A673 (cell line): ENCODE data around the gene ITFG1. TPM values are rescaled to one million over a fixed set of nuclear protein-coding genes. Genes with fewer than 3 reads are reported as not detected.

Experiments
- BruUV-seq: library from RNA; stranded (reverse); fragments of 400-500 nt; replicated peaks from 2 replicates; lab custom pipeline; 2021; lab: Mats Ljungman, UMichigan
- CTCF ChIA-PET: fragments of 300-600 bp; sonication (Branson Sonifier 250); formaldehyde crosslinking; loops from one replicate; lab custom pipeline; 2022; ENCODE audit warnings: antibody characterized with exemption; lab: Charles Lee
- POLR2A ChIA-PET: fragments of 300-600 bp; sonication (Branson Sonifier 250); formaldehyde crosslinking; loops from one replicate; lab custom pipeline; 2022; ENCODE audit warnings: antibody characterized with exemption; ENCODE audit not compliant: low non-redundant PET; lab: Charles Lee
- DNase-seq: peaks from one replicate; pipeline ENCODE4 v3.0.0-alpha.2; 2015; ENCODE audit warnings: low spot score
- H3K27ac ChIP-seq: fragments of 200-600 bp; sonication (generic); 2 replicates; pipeline ENCODE4 v1.5.1; 2016; ENCODE audit warnings: mixed run types, low read depth, mild to moderate bottlenecking, mixed read lengths, antibody characterized with exemption, low read length; ENCODE audit not compliant: poor library complexity, severe bottlenecking
- H3K27me3 ChIP-seq: fragments of 200-600 bp; sonication (generic); replicated peaks from 2 replicates; pipeline ENCODE4 v1.6.1; 2017; ENCODE audit warnings: mixed run types, low read depth, mild to moderate bottlenecking, mixed read lengths, antibody characterized with exemption, low read length; ENCODE audit not compliant: insufficient read depth, poor library complexity
- H3K36me3 ChIP-seq: fragments of 200-600 bp; sonication (generic); 2 replicates; pipeline ENCODE4 v1.6.1; 2016; ENCODE audit warnings: mixed run types, mild to moderate bottlenecking, mixed read lengths, antibody characterized with exemption, low read length; ENCODE audit not compliant: insufficient read depth, poor library complexity, severe bottlenecking
- H3K4me1 ChIP-seq: fragments of 200-600 bp; sonication (generic); 2 replicates; pipeline ENCODE4 v1.6.1; 2017; ENCODE audit warnings: mixed run types, mild to moderate bottlenecking, mixed read lengths, antibody characterized with exemption, low read length; ENCODE audit not compliant: insufficient read depth, poor library complexity, severe bottlenecking
- H3K4me3 ChIP-seq: fragments of 200-600 bp; sonication (generic); 2 replicates; pipeline ENCODE4 v1.5.1; 2016; ENCODE audit warnings: low read depth, mixed run types, mild to moderate bottlenecking, mixed read lengths, low read length; ENCODE audit not compliant: poor library complexity, severe bottlenecking
- H3K9me3 ChIP-seq: fragments of 200-600 bp; sonication (generic); 2 replicates; pipeline ENCODE4 v1.6.1; 2016; ENCODE audit warnings: mixed run types, low read depth, mild to moderate bottlenecking, mixed read lengths, antibody characterized with exemption, low read length; ENCODE audit not compliant: poor library complexity, severe bottlenecking
- EZH2 ChIP-seq: fragments of 200-600 bp; sonication (generic); IDR thresholded peaks from 2 replicates; pipeline ENCODE4 v1.6.1; 2017; ENCODE audit warnings: borderline replicate concordance, low read depth, mild to moderate bottlenecking, mixed read lengths, antibody characterized with exemption, low read length; ENCODE audit not compliant: poor library complexity, severe bottlenecking
- intact Hi-C: fragments of 100-400 bp; cut with micrococcal nuclease; formaldehyde crosslinking; loops from one replicate; pipeline ENCODE4 v1.10.0; 2022; ENCODE audit not compliant: unreplicated experiment
- total RNA-seq: library from RNA; stranded (reverse); gene quantifications from 2 replicates; pipeline ENCODE4 v1.2.3, GENCODE V29; 2021
- TF ChIP-seq, protein P1 (sequence below): fragments of 300-800, 200-600 bp; sonication (generic); conservative IDR thresholded peaks from 2 replicates; pipeline ENCODE4 v1.5.1; 2017; ENCODE audit warnings: low read depth, mild to moderate bottlenecking, antibody characterized with exemption, low read length, moderate library complexity, mixed read lengths

The ITFG1 gene
- total RNA-seq, 1 experiment from 2014 or later = 40.1 TPM

DNA sequence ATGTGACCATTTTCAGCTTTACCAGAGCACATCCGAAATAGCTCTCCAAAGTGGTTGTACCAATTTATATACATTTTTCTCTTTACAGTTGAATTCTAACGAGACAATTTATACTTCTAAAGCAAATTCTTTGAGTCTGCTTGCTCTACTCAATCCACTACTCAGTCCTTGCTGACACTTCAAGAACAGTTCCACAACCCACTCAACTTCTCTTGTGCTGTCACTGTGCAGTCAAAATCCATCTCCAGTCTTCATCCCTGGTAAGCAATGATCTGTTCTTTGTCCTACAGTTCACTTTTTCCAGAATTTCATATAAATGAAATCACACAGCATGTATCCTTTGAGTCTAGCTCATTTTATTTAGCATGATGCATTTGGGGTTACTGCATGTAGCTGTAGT lies 347.7 kb downstream of the ITFG1 start:
- TF ChIP-seq, protein P1, sequence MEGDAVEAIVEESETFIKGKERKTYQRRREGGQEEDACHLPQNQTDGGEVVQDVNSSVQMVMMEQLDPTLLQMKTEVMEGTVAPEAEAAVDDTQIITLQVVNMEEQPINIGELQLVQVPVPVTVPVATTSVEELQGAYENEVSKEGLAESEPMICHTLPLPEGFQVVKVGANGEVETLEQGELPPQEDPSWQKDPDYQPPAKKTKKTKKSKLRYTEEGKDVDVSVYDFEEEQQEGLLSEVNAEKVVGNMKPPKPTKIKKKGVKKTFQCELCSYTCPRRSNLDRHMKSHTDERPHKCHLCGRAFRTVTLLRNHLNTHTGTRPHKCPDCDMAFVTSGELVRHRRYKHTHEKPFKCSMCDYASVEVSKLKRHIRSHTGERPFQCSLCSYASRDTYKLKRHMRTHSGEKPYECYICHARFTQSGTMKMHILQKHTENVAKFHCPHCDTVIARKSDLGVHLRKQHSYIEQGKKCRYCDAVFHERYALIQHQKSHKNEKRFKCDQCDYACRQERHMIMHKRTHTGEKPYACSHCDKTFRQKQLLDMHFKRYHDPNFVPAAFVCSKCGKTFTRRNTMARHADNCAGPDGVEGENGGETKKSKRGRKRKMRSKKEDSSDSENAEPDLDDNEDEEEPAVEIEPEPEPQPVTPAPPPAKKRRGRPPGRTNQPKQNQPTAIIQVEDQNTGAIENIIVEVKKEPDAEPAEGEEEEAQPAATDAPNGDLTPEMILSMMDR = no peak
- no peak for TF ChIP-seq EZH2
- H3K27ac ChIP-seq = no peak overlapping the region
- H3K27me3 ChIP-seq = no peaks in the 10 kb centered on the region
- ChIA-PET POLR2A (no interaction called here), CTCF (no interaction called here)
- no peak for DNase-seq
- intact Hi-C loops = no loop called here
- H3K36me3 ChIP-seq = no peaks in the 10 kb centered on the region
- H3K4me1 ChIP-seq = no peaks in the 10 kb centered on the region
- H3K9me3 ChIP-seq = no peaks in the 10 kb centered on the region
- H3K4me3 ChIP-seq = no peak overlapping the region
- BruUV-seq = no TSS peak

DNA sequence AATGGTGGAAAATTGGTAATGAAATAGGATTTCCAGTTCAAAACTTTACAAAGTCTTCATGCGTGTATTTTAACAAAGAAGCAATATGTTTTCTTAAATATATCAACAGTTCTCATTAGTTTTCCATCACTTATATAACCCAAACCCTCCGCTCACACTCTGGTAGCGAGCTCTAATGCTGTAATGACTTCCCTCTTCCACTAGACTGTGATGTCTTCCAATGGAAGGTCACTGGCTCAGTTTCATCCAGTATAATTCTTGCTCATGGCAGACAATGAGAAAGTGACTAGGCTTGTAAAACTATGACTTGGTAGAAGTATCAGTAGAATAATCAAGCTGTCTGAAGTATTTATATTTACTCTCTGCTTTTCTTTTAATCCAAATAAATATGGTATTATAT lies 349.9 kb downstream of the ITFG1 start:
- DNase-seq = no peak
- no peaks in the 10 kb centered on the region for H3K36me3 ChIP-seq
- CTCF ChIA-PET = no interaction called here
- intact Hi-C loops = no loop called here
- H3K9me3 ChIP-seq = no peaks in the 10 kb centered on the region
- BruUV-seq = no TSS peak
- no peak overlapping the region for H3K4me3 ChIP-seq
- H3K27me3 ChIP-seq = no peaks in the 10 kb centered on the region
- no peak overlapping the region for H3K27ac ChIP-seq
- POLR2A ChIA-PET = no interaction called here
- TF ChIP-seq, protein P1 = no peak; the same call in 1 of the 2 replicates
- TF ChIP-seq EZH2 = no peak
- H3K4me1 ChIP-seq = no peaks in the 10 kb centered on the region

DNA sequence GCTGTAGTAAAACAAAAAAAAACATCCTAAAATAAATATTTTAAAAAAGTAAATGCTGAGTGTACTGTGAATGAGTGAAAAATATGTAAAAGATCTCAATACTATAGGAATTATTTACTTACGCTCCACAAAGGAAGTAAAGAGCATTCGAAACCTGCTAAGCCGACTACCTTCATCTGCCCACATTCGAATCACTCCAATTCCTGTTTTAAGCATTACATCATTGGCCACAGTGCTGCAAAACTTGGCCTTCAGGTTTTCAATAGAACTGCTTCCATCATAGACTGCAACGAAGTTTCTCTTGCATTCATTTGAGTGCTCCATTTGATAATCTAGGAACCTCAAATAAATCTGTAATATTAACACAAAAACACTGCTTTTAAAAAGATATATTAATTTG lies 351.5 kb downstream of the ITFG1 start:
- DNase-seq = no peak
- Histone ChIP-seq H3K4me3 (no peak overlapping the region), H3K4me1 (no peaks in the 10 kb centered on the region), H3K27me3 (no peaks in the 10 kb centered on the region), H3K36me3 (no peaks in the 10 kb centered on the region), H3K9me3 (no peaks in the 10 kb centered on the region), H3K27ac (no peak overlapping the region)
- no TSS peak for BruUV-seq
- no peak for TF ChIP-seq EZH2
- TF ChIP-seq, protein P1 = no peak
- intact Hi-C loops = no loop called here
- ChIA-PET POLR2A (no interaction called here), CTCF (no interaction called here)

Other genes starting within 250 kb of the ITFG1 start
- 50.6 and 62.4 TPM in 2 replicates for gene PHKB, start 268 bp upstream of the ITFG1 start, total RNA-seq